ENCODE results near the gene PPP1R7. TPM values are rescaled to one million over a fixed set of nuclear protein-coding genes. Genes with fewer than 3 reads are reported as not detected.

The PPP1R7 gene
- total and polyA plus RNA-seq, 9 of the 15 experiments (the other 6 are each of a cell fraction or from before 2014, with no cell fraction given) = 37.5 to 75.0 (median 50.5) TPM

GRCh38 chr2:241190291-241190981, 40.2 kb downstream of the PPP1R7 start (continued):
- TF ChIP-seq CHD7 (IDR thresholded peaks at IDR 0.05; ENCODE audit: low read depth, low read length) (no peak), CREB3 (tag; conservative IDR thresholded peaks at IDR 0.05; ENCODE audit: low read depth) (no peak), ZFPM2 (CRISPR knock-in tag; IDR thresholded peaks at IDR 0.05) (no peak), ZNF551 (CRISPR knock-in tag; IDR thresholded peaks at IDR 0.05) (no peak)

Data from K562 (cell line).